PFSK-1 (cell line): ENCODE measurements around the gene CCDC197.

ENCODE experiments used
- FOXP2 ChIP-seq: optimal IDR thresholded peaks from 2 replicates; pipeline ENCODE3; 2011; ENCODE audit warnings: borderline replicate concordance, control low read depth, inconsistent platforms; ENCODE audit not compliant: insufficient read depth; ENCODE audit errors: extremely low read length, extremely low read depth
- POLR2AphosphoS5 ChIP-seq: IDR thresholded peaks from 2 replicates; pipeline ENCODE4 v1.6.1; 2012; ENCODE audit warnings: low read depth, mild to moderate bottlenecking, control low read depth, low read length, moderate library complexity
- SIN3A ChIP-seq: IDR thresholded peaks from 2 replicates; pipeline ENCODE4 v1.6.1; 2012; ENCODE audit warnings: mild to moderate bottlenecking, low read length, moderate library complexity, borderline replicate concordance; ENCODE audit not compliant: insufficient read depth
- TAF1 ChIP-seq: IDR thresholded peaks from 2 replicates; pipeline ENCODE4 v1.6.1; 2012; ENCODE audit warnings: low read length, control low read depth, borderline replicate concordance; ENCODE audit not compliant: insufficient read depth
- TF ChIP-seq, protein P1 (sequence below), 2 experiments: IDR thresholded peaks; 2 replicates each; pipeline versions ENCODE4 v1.6.1 to v1.8.0; 2011 to 2012; ENCODE audit warnings: low read depth in 2 of 2, low read length in 2 of 2, control low read depth in 1 of 2, inconsistent platforms in 1 of 2, mild to moderate bottlenecking in 1 of 2, moderate library complexity in 1 of 2; ENCODE audit not compliant: insufficient read depth in 1 of 2

The CCDC197 gene

DNA sequence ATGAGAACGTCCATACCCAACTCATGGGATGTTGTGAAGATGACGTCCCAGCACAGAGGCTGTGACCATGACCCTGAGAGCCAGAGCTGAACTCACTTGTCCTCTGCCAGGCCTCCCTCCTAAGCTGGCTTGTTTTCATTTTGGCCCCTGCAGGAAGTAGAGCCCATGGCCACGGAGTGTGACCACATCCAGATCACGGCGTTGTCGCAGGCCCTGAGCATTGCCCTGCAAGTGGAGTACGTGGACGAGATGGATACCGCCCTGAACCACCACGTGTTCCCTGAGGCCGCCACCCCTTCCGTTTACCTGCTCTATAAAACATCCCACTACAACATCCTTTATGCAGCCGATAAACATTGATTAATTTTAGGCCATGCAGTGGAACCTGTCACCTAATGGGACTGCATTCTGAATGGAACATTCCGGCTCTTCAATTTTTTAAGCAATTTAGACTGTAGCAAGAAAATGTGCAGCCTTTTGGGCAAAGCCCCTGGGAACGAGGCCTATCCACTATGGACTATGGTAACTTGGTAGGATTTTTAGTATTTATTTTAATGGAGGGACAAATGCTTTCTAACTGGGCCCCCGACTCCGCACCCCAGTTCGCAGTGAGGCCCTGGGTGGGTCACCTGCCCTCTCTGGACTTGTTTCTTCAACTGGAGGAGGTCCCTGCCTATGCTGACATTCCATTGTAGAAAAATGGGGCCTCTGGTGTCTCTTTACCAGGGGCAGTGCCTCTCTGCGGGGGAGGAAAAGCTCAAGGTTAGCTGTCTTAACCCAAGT, 48.7 kb downstream of the CCDC197 start:
- TF ChIP-seq TAF1 (no peak), POLR2AphosphoS5 (no peak), FOXP2 (no peak), SIN3A (no peak)
- TF ChIP-seq, protein P1, sequence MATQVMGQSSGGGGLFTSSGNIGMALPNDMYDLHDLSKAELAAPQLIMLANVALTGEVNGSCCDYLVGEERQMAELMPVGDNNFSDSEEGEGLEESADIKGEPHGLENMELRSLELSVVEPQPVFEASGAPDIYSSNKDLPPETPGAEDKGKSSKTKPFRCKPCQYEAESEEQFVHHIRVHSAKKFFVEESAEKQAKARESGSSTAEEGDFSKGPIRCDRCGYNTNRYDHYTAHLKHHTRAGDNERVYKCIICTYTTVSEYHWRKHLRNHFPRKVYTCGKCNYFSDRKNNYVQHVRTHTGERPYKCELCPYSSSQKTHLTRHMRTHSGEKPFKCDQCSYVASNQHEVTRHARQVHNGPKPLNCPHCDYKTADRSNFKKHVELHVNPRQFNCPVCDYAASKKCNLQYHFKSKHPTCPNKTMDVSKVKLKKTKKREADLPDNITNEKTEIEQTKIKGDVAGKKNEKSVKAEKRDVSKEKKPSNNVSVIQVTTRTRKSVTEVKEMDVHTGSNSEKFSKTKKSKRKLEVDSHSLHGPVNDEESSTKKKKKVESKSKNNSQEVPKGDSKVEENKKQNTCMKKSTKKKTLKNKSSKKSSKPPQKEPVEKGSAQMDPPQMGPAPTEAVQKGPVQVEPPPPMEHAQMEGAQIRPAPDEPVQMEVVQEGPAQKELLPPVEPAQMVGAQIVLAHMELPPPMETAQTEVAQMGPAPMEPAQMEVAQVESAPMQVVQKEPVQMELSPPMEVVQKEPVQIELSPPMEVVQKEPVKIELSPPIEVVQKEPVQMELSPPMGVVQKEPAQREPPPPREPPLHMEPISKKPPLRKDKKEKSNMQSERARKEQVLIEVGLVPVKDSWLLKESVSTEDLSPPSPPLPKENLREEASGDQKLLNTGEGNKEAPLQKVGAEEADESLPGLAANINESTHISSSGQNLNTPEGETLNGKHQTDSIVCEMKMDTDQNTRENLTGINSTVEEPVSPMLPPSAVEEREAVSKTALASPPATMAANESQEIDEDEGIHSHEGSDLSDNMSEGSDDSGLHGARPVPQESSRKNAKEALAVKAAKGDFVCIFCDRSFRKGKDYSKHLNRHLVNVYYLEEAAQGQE (IDR thresholded peaks at IDR 0.05; ENCODE audit: insufficient read depth in 1 of 2, low read depth in 2 of 2, low read length in 2 of 2), result no peak

DNA sequence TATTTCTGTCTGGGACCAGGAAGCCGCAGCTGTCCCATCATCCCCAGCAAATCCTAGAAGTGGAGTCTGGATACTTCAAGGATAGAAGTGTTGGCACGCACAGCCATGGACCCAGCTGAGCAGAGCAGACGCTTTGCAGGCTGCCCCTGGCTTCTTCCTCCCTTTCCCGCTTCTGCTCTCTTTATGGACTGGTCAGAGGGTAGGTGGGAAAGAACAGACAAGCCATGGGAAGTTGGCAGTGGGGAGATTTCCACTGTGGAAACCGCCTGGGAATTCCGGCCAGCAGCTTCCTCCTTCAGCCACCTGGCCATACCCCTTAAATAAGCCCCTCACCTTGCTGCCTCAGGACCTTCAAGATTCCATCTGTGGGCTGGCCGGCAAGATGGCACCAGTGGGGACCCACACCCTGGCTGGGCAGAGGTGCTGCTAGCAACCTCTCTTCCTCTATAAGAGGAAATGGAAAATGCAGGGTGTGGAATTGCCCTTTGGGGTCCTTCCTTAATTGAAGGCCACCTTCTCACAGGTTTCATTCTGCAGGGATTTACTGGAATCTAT, 49.7 kb downstream of the CCDC197 start:
- TF ChIP-seq, protein P1 (IDR thresholded peaks at IDR 0.05; ENCODE audit: insufficient read depth in 1 of 2, low read depth in 2 of 2, low read length in 2 of 2), result no peak
- TF ChIP-seq POLR2AphosphoS5 (no peak), TAF1 (no peak), FOXP2 (no peak), SIN3A (no peak)

DNA sequence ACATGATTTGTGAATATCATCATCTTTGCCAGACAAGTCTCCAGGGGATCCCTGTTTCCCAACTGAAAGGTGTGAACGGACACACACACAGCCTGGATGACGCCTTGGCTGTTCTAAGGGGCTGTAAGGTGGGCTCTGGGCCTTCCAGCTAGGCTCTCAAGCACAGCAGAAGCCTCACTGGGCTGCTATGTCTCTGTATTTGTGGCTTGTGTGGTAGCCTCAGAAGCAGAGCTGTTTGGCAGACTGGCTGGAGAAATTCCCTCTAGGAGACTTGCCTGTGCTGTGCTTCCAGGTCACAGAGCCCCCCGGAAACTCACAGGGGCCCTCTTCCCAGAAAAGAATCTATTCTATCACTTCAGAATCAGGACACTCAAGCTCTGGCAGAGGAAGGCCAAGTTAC, 50.5 kb downstream of the CCDC197 start:
- TF ChIP-seq TAF1, result no peak
- TF ChIP-seq, protein P1 (IDR thresholded peaks at IDR 0.05; ENCODE audit: insufficient read depth in 1 of 2, low read depth in 2 of 2, low read length in 2 of 2), result no peak
- TF ChIP-seq FOXP2, result no peak
- no peak for TF ChIP-seq SIN3A
- TF ChIP-seq POLR2AphosphoS5, result no peak

DNA sequence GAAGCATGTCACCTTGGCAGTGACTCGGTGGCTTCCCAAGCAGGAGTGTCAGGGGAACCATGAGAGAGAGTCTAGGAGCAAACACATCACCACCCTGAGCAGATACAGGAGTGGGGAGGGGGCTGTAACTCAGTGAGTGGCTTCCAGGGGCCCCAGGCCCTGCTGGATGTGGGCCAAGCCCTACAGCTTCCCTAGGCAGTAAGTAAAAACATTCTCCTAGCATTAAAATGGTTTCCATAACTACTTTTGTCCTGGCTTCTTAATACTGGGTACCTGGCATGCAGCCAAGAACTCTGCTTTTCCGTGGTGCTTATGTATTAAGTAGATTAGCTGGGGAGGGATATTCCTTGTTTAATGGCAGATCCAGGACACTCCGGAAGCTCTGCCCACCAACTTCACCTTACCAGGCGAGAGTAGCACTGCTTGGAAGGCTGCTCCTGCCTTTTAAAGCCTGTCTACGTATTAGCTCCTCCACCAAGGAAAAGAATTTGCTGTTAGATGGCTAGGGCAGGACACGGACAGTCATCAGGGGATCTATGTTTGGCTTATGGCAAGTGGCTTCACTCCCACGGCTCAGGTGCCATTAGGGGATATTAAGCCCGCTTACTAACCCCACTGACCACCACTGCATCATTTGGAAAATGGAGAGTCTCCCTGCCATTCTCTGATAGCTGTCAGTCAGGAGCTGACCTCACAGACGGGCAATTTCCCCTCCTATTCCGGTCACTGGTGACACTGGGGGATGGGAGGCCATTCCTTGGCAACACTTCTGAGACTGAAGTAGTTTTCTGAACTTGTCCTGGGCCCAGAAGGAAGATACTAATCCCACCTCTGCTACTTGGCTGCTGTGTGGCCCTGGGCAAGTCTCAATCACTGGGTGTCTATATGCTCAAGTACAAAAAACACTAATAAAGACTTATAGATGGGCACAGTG, 51.9 kb downstream of the CCDC197 start:
- TF ChIP-seq SIN3A (no peak), POLR2AphosphoS5 (no peak), FOXP2 (no peak), TAF1 (no peak)
- TF ChIP-seq, protein P1 (IDR thresholded peaks at IDR 0.05; ENCODE audit: insufficient read depth in 1 of 2, low read depth in 2 of 2, low read length in 2 of 2), result no peak
